Thymus (tissue), 11 donors: Measurements from ENCODE around the gene KLF15. TPM values are rescaled to one million over a fixed set of nuclear protein-coding genes. Genes with fewer than 3 reads are reported as not detected.
A peak's percentile ranks its signal among the peaks of the same experiment; 100 is the strongest.

ENCODE experiments used
- DNase-seq, 9 donors: peaks; one replicate each; pipeline ENCODE4 v3.0.0-alpha.2; 2013; ENCODE audit warnings: low spot score in 9 of 9, low read depth in 6 of 9, missing footprints in 1 of 9
- H3K27ac ChIP-seq, 2 donors: one replicate each; pipeline ENCODE4 v1.5.1; 2013; ENCODE audit warnings: control low read depth in 1 of 2, low read depth in 1 of 2, low read length in 1 of 2, mild to moderate bottlenecking in 1 of 2, moderate library complexity in 1 of 2
- H3K27me3 ChIP-seq, 2 donors: one replicate each; pipeline ENCODE4 v1.5.1; 2013; ENCODE audit warnings: low read length in 1 of 2; ENCODE audit not compliant: control insufficient read depth in 2 of 2, insufficient read depth in 1 of 2
- H3K36me3 ChIP-seq, 2 donors: one replicate each; pipeline ENCODE4 v1.5.1; 2013; ENCODE audit warnings: low read length in 1 of 2, mild to moderate bottlenecking in 1 of 2, moderate library complexity in 1 of 2; ENCODE audit not compliant: control insufficient read depth in 2 of 2, insufficient read depth in 2 of 2
- H3K4me1 ChIP-seq, 2 donors: one replicate each; pipeline ENCODE4 v1.5.1; 2013; ENCODE audit warnings: low read length in 2 of 2; ENCODE audit not compliant: control insufficient read depth in 2 of 2, insufficient read depth in 2 of 2
- H3K4me3 ChIP-seq, 2 donors: one replicate each; pipeline ENCODE4 v1.5.1; 2013; ENCODE audit warnings: low read length in 2 of 2, control low read depth in 1 of 2, mild to moderate bottlenecking in 1 of 2
- H3K9me3 ChIP-seq, 2 donors: one replicate each; pipeline ENCODE4 v1.5.1; 2013; ENCODE audit warnings: low read length in 1 of 2, mild to moderate bottlenecking in 1 of 2; ENCODE audit not compliant: control insufficient read depth in 2 of 2, insufficient read depth in 1 of 2
- WGBS: extraction: QIAGEN DNeasy Blood & Tissue Kit; methylation state at CpG from one replicate; pipeline ENCODE4 v1.1.7; 2013; 5-methylcytosine and 5-hydroxymethylcytosine counted together
- polyA plus RNA-seq: library from polyadenylated mRNA; stranded (reverse); fragments of 200-250 nt; gene quantifications from one replicate; pipeline ENCODE4 v1.2.3, GENCODE V29; 2013
- total RNA-seq: library from RNA; stranded (reverse); fragments of 120-200 nt; gene quantifications from one replicate; pipeline ENCODE4 v1.2.4, GENCODE V29; 2013
- donor health status: healthy.

Gene KLF15
- total and polyA plus RNA-seq, 2 donors: 0.28 to 7.6 TPM

GRCh38 chr3:126390201-126390600 lies 33.0 kb upstream of the KLF15 start:
- Histone ChIP-seq H3K27me3 (peaks cover 24 to 71% of the 10 kb centered on the region in 2 donors), H3K4me1 (peaks cover 0 to 3% of the 10 kb centered on the region in 2 donors), H3K36me3 (no peaks in the 10 kb centered on the region), H3K4me3 (no peak overlapping the region), H3K9me3 (no peaks in the 10 kb centered on the region), H3K27ac (no peak overlapping the region)
- DNase-seq: no peak
- WGBS: 95% methylated on average over 15 of the region's 15 CpGs

- Histone ChIP-seq H3K4me1 (peaks cover 0 to 3% of the 10 kb centered on the region in 2 donors), H3K4me3 (no peak overlapping the region), H3K9me3 (no peaks in the 10 kb centered on the region), H3K27me3 (peaks cover 19 to 66% of the 10 kb centered on the region in 2 donors), H3K36me3 (no peaks in the 10 kb centered on the region), H3K27ac (no peak overlapping the region)
- no peak for DNase-seq
- 67% methylated on average over 17 of the region's 17 CpGs for WGBS
Observed at GRCh38 chr3:126389794-126390146, 32.6 kb upstream of the KLF15 start.

GRCh38 chr3:126389112-126389793 lies 32.0 kb upstream of the KLF15 start:
- no peaks in the 10 kb centered on the region for H3K36me3 ChIP-seq
- peak in 8 of 9 donors; percentile 2 to 52 (median 15) for DNase-seq
- H3K4me1 ChIP-seq: peaks cover 0 to 3% of the 10 kb centered on the region in 2 donors
- H3K9me3 ChIP-seq: no peaks in the 10 kb centered on the region
- H3K27ac ChIP-seq: no peak overlapping the region
- H3K27me3 ChIP-seq: peaks cover 18 to 61% of the 10 kb centered on the region in 2 donors
- WGBS: 5% methylated on average over 58 of the region's 58 CpGs
- H3K4me3 ChIP-seq: peak overlapping the region in 1 of 2 donors; percentile 23

- peaks cover 0 to 2% of the 10 kb centered on the region in 2 donors for H3K27me3 ChIP-seq
- H3K4me1 ChIP-seq: no peaks in the 10 kb centered on the region
- no peaks in the 10 kb centered on the region for H3K9me3 ChIP-seq
- H3K4me3 ChIP-seq: no peak overlapping the region
- no peak for DNase-seq
- H3K36me3 ChIP-seq: no peaks in the 10 kb centered on the region
- H3K27ac ChIP-seq: no peak overlapping the region
- 23% methylated on average over 2 of the region's 2 CpGs for WGBS
Observed at GRCh38 chr3:126381966-126382365, 24.8 kb upstream of the KLF15 start.

- H3K27me3 ChIP-seq: peaks cover 0 to 2% of the 10 kb centered on the region in 2 donors
- WGBS: 91% methylated on average over 17 of the region's 17 CpGs
Observed at GRCh38 chr3:126380011-126380768, 23.0 kb upstream of the KLF15 start.

GRCh38 chr3:126378341-126378751 lies 21.1 kb upstream of the KLF15 start:
- Histone ChIP-seq H3K4me1 (no peaks in the 10 kb centered on the region), H3K9me3 (no peaks in the 10 kb centered on the region), H3K27me3 (peaks cover 0 to 2% of the 10 kb centered on the region in 2 donors), H3K27ac (no peak overlapping the region), H3K4me3 (no peak overlapping the region), H3K36me3 (no peaks in the 10 kb centered on the region)
- no peak for DNase-seq
- WGBS: 87% methylated on average over 6 of the region's 6 CpGs

More at GRCh38 chr3:126380011-126380768, 23.0 kb upstream of the KLF15 start:
- H3K36me3 ChIP-seq: no peaks in the 10 kb centered on the region
- no peak overlapping the region for H3K4me3 ChIP-seq
- H3K4me1 ChIP-seq: no peaks in the 10 kb centered on the region
- H3K27ac ChIP-seq: no peak overlapping the region
- H3K9me3 ChIP-seq: no peaks in the 10 kb centered on the region
- DNase-seq: no peak

GRCh38 chr3:126377211-126377610 lies 20.0 kb upstream of the KLF15 start:
- no peaks in the 10 kb centered on the region for H3K9me3 ChIP-seq
- no peaks in the 10 kb centered on the region for H3K4me1 ChIP-seq
- over 99% methylated on average over 3 of the region's 3 CpGs for WGBS
- H3K27me3 ChIP-seq: peaks cover 0 to 2% of the 10 kb centered on the region in 2 donors
- H3K27ac ChIP-seq: no peak overlapping the region
- H3K36me3 ChIP-seq: no peaks in the 10 kb centered on the region
- no peak overlapping the region for H3K4me3 ChIP-seq
- no peak for DNase-seq

- peaks cover 0 to 2% of the 10 kb centered on the region in 2 donors for H3K27me3 ChIP-seq
- no peaks in the 10 kb centered on the region for H3K4me1 ChIP-seq
- H3K4me3 ChIP-seq: no peak overlapping the region
- H3K9me3 ChIP-seq: no peaks in the 10 kb centered on the region
- H3K27ac ChIP-seq: no peak overlapping the region
- peak in 1 of 9 donors; percentile 11 for DNase-seq
- H3K36me3 ChIP-seq: no peaks in the 10 kb centered on the region
- WGBS: 38% methylated on average over 3 of the region's 3 CpGs
Observed at GRCh38 chr3:126376444-126376843, 19.2 kb upstream of the KLF15 start.

GRCh38 chr3:126375835-126376331 lies 18.7 kb upstream of the KLF15 start:
- DNase-seq: no peak
- Histone ChIP-seq H3K4me1 (no peaks in the 10 kb centered on the region), H3K4me3 (no peak overlapping the region), H3K36me3 (no peaks in the 10 kb centered on the region), H3K27ac (no peak overlapping the region), H3K9me3 (no peaks in the 10 kb centered on the region), H3K27me3 (peaks cover 0 to 2% of the 10 kb centered on the region in 2 donors)
- WGBS: 88% methylated on average over 13 of the region's 13 CpGs
